Thoracic aorta (tissue), 2 donors: ENCODE results near the gene COL24A1. TPM values are rescaled to one million over a fixed set of nuclear protein-coding genes. Genes with fewer than 3 reads are reported as not detected.
"Not testable (repeated sequence)": the region's sequence is repeated elsewhere in the genome, so short reads cannot be mapped to it uniquely, and the experiment has no call there.

ENCODE experiments used
- ATAC-seq: fragments of 150-250 bp; one replicate; pipeline ENCODE4 v1.8.0; 2017; ENCODE audit warnings: low read depth; ENCODE audit not compliant: insufficient number of reproducible peaks, low FRiP score
- DNase-seq: peaks from one replicate; pipeline ENCODE4 v3.0.0-alpha.2; 2020; ENCODE audit warnings: low spot score
- H3K27ac ChIP-seq, 2 donors: fragments of 200-600 bp; sonication (generic); 1 replicate in 1 of 2; 2 replicates in 1 of 2; pipeline ENCODE4 v1.5.1; 2016; ENCODE audit warnings: mild to moderate bottlenecking in 2 of 2, moderate library complexity in 2 of 2
- H3K27me3 ChIP-seq: fragments of 200-600 bp; sonication (generic); replicated peaks from 2 replicates; pipeline ENCODE4 v1.6.0; 2016; ENCODE audit warnings: mild to moderate bottlenecking; ENCODE audit not compliant: insufficient read depth
- H3K36me3 ChIP-seq: fragments of 200-600 bp; sonication (generic); one replicate; pipeline ENCODE4 v1.5.1; 2016
- H3K4me1 ChIP-seq, 2 donors: fragments of 200-600 bp; sonication (generic); 1 replicate in 1 of 2; 2 replicates in 1 of 2; pipeline versions ENCODE4 v1.5.1 to v1.6.0; 2016; ENCODE audit warnings: low read depth in 2 of 2, mild to moderate bottlenecking in 1 of 2; ENCODE audit not compliant: control insufficient read depth in 1 of 2
- H3K4me3 ChIP-seq: fragments of 200-600 bp; sonication (generic); 2 replicates; pipeline ENCODE4 v1.5.1; 2016; ENCODE audit warnings: mild to moderate bottlenecking
- H3K9me3 ChIP-seq: fragments of 200-600 bp; sonication (generic); 2 replicates; pipeline ENCODE4 v1.5.1; 2016
- CTCF ChIP-seq: fragments of 200-600 bp; sonication (generic); IDR thresholded peaks from one replicate; pipeline ENCODE4 v1.5.1; 2019; ENCODE audit warnings: antibody characterized with exemption
- total RNA-seq, 2 donors: library from RNA; depleted of rRNA; stranded (reverse); fragments of >200 nt; gene quantifications; one replicate each; pipeline versions ENCODE4 v1.1.0 to v1.2.3, GENCODE V29; 2016

COL24A1 gene
- total RNA-seq, 2 donors from 2014 or later, result 1.6 to 2.8 TPM

- Histone ChIP-seq H3K27ac (no peak overlapping the region), H3K27me3 (no peaks in the 10 kb centered on the region), H3K36me3 (no peaks in the 10 kb centered on the region), H3K9me3 (no peaks in the 10 kb centered on the region), H3K4me3 (no peak overlapping the region), H3K4me1 (no peaks in the 10 kb centered on the region)
- TF ChIP-seq CTCF, result no peak
- no peak for DNase-seq
- ATAC-seq, result no peak
These were observed 309.2 kb downstream of the COL24A1 start for GRCh38 chr1:85847356-85847755.

GRCh38 chr1:85846706-85847105 is 309.9 kb downstream of the COL24A1 start:
- Histone ChIP-seq H3K4me1 (no peaks in the 10 kb centered on the region), H3K36me3 (no peaks in the 10 kb centered on the region), H3K27ac (no peak overlapping the region), H3K4me3 (no peak overlapping the region), H3K9me3 (no peaks in the 10 kb centered on the region), H3K27me3 (no peaks in the 10 kb centered on the region)
- ATAC-seq (no peak), DNase-seq (no peak)
- no peak for TF ChIP-seq CTCF

- H3K9me3 ChIP-seq, result no peaks in the 10 kb centered on the region
- H3K27ac ChIP-seq, result no peak overlapping the region
- TF ChIP-seq CTCF, result no peak
- H3K36me3 ChIP-seq, result no peaks in the 10 kb centered on the region
- ATAC-seq (no peak), DNase-seq (no peak)
- no peaks in the 10 kb centered on the region for H3K4me1 ChIP-seq
- no peaks in the 10 kb centered on the region for H3K27me3 ChIP-seq
- no peak overlapping the region for H3K4me3 ChIP-seq
These were observed 317.1 kb downstream of the COL24A1 start for GRCh38 chr1:85839459-85839858.

- Histone ChIP-seq H3K27ac (no peak overlapping the region), H3K9me3 (no peaks in the 10 kb centered on the region), H3K4me1 (no peaks in the 10 kb centered on the region), H3K27me3 (no peaks in the 10 kb centered on the region), H3K36me3 (no peaks in the 10 kb centered on the region), H3K4me3 (no peak overlapping the region)
- ATAC-seq, result no peak
- no peak for DNase-seq
- no peak for TF ChIP-seq CTCF
These were observed 318.3 kb downstream of the COL24A1 start for GRCh38 chr1:85838238-85838637.

GRCh38 chr1:85836736-85837135 is 319.8 kb downstream of the COL24A1 start:
- ATAC-seq (no peak), DNase-seq (no peak)
- Histone ChIP-seq H3K27me3 (no peaks in the 10 kb centered on the region), H3K36me3 (no peaks in the 10 kb centered on the region), H3K9me3 (no peaks in the 10 kb centered on the region), H3K4me1 (no peaks in the 10 kb centered on the region), H3K4me3 (no peak overlapping the region), H3K27ac (no peak overlapping the region)
- no peak for TF ChIP-seq CTCF

GRCh38 chr1:85833165-85833564 is 323.4 kb downstream of the COL24A1 start:
- DNase-seq, H3K9me3 ChIP-seq, H3K27me3 ChIP-seq, ATAC-seq, H3K4me3 ChIP-seq, H3K4me1 ChIP-seq, H3K27ac ChIP-seq, H3K36me3 ChIP-seq: not testable (repeated sequence)
